Effector CD8-positive, alpha-beta T cell (primary cell): ENCODE data around the gene SH3BGR.

Experiments
- DNase-seq: peaks from one replicate; lab custom pipeline; 2025; lab: John Stamatoyannopoulos, UW

The SH3BGR gene

GRCh38 chr21:39552856-39553255, 101.1 kb downstream of the SH3BGR start:
- DNase-seq = no peak

- DNase-seq = no peak
Observed at GRCh38 chr21:39553331-39553730, 101.6 kb downstream of the SH3BGR start.

GRCh38 chr21:39555911-39556590, 104.3 kb downstream of the SH3BGR start:
- DNase-seq = no peak

- no peak for DNase-seq
Observed at GRCh38 chr21:39559511-39559910, 107.7 kb downstream of the SH3BGR start.

- no peak for DNase-seq
Observed at GRCh38 chr21:39561140-39561539, 109.4 kb downstream of the SH3BGR start.

GRCh38 chr21:39562791-39563770, 111.3 kb downstream of the SH3BGR start:
- no peak for DNase-seq

GRCh38 chr21:39564200-39564599, 112.4 kb downstream of the SH3BGR start:
- no peak for DNase-seq
